AG04450 (cell line): Measurements from ENCODE around the gene PTAR1. TPM values are rescaled to one million over a fixed set of nuclear protein-coding genes. Genes with fewer than 3 reads are reported as not detected.

Experiments
- CTCF ChIA-PET: fragments of 300-600, 350-600 bp; formaldehyde crosslinking; extraction: SDS; loops from one replicate; lab custom pipeline; 2022; ENCODE audit warnings: antibody characterized with exemption, inconsistent platforms; lab: Charles Lee
- POLR2A ChIA-PET: fragments of 350-600 bp; formaldehyde crosslinking; extraction: SDS; loops from one replicate; lab custom pipeline; 2021; ENCODE audit warnings: antibody characterized with exemption, inconsistent platforms; lab: Yijun Ruan, JAX
- DNase-seq: peaks from one replicate; pipeline ENCODE4 v3.0.0-alpha.2; 2011; ENCODE audit warnings: low read depth, low spot score
- H3K27ac ChIP-seq: one replicate; pipeline ENCODE4 v1.5.1; 2012; ENCODE audit warnings: low read depth, low read length, control low read depth
- H3K27me3 ChIP-seq: one replicate; pipeline ENCODE4 v1.6.0; 2012; ENCODE audit warnings: low read length; ENCODE audit not compliant: control insufficient read depth, insufficient read depth
- H3K4me3 ChIP-seq: 2 replicates; pipeline ENCODE4 v1.5.1; 2011; ENCODE audit warnings: mild to moderate bottlenecking, low read depth, low read length, control low read depth
- H3K9me3 ChIP-seq: 2 replicates; pipeline ENCODE4 v1.5.1; 2012; ENCODE audit warnings: low read length; ENCODE audit not compliant: control insufficient read depth, insufficient read depth
- CTCF ChIP-seq: IDR thresholded peaks from 2 replicates; pipeline ENCODE4 v1.5.1; 2011; ENCODE audit warnings: low read depth, low read length, control low read depth, inconsistent platforms
- polyA plus RNA-seq: library from polyadenylated mRNA; depleted of rRNA; stranded (reverse); fragments of >200 nt; gene quantifications from 2 replicates; pipeline ENCODE4 v1.2.3, GENCODE V29; 2011

PTAR1 gene
- polyA plus RNA-seq, 1 experiment: 23.9 TPM

GRCh38 chr9:69715096-69715495 lies 44.7 kb downstream of the PTAR1 start:
- no peak overlapping the region for H3K4me3 ChIP-seq
- no peaks in the 10 kb centered on the region for H3K9me3 ChIP-seq
- TF ChIP-seq CTCF: no peak
- POLR2A ChIA-PET: no interaction called here
- H3K27me3 ChIP-seq: no peaks in the 10 kb centered on the region
- CTCF ChIA-PET: interaction anchor here (0.5 to 1.5 kb wide), 3 partner anchors 31 to 555 kb away, joined by 3 to 6 read pairs (median 5); no protein-coding TSS in a partner anchor
- H3K27ac ChIP-seq: no peak overlapping the region
- no peak for DNase-seq

GRCh38 chr9:69697475-69697874 lies 62.3 kb downstream of the PTAR1 start:
- CTCF ChIA-PET: interaction anchor here (1.6 kb wide), 1 partner anchor 24 kb away, joined by 3 read pairs; no protein-coding TSS in a partner anchor
- no peak for DNase-seq
- POLR2A ChIA-PET: no interaction called here
- TF ChIP-seq CTCF: no peak
- Histone ChIP-seq H3K27ac (no peak overlapping the region), H3K9me3 (peaks cover 3% of the 10 kb centered on the region), H3K27me3 (no peaks in the 10 kb centered on the region), H3K4me3 (no peak overlapping the region)

- H3K4me3 ChIP-seq: no peak overlapping the region
- peaks cover 3% of the 10 kb centered on the region for H3K9me3 ChIP-seq
- TF ChIP-seq CTCF: no peak
- no peak for DNase-seq
- POLR2A ChIA-PET: no interaction called here
- CTCF ChIA-PET: no interaction called here
- no peaks in the 10 kb centered on the region for H3K27me3 ChIP-seq
- H3K27ac ChIP-seq: no peak overlapping the region
Measured at GRCh38 chr9:69696802-69697201, 63.0 kb downstream of the PTAR1 start.

GRCh38 chr9:69689991-69690538 lies 69.7 kb downstream of the PTAR1 start:
- H3K9me3 ChIP-seq: no peaks in the 10 kb centered on the region
- H3K27ac ChIP-seq: no peak overlapping the region
- DNase-seq: no peak
- no peak for TF ChIP-seq CTCF
- ChIA-PET CTCF (interaction anchor here (0.9 kb wide), 1 partner anchor 17 kb away, joined by 3 read pairs; no protein-coding TSS in a partner anchor), POLR2A (no interaction called here)
- H3K4me3 ChIP-seq: no peak overlapping the region
- H3K27me3 ChIP-seq: no peaks in the 10 kb centered on the region

GRCh38 chr9:69683927-69684326 lies 75.9 kb downstream of the PTAR1 start:
- no peak overlapping the region for H3K4me3 ChIP-seq
- no peaks in the 10 kb centered on the region for H3K9me3 ChIP-seq
- DNase-seq: no peak
- TF ChIP-seq CTCF: no peak
- CTCF ChIA-PET: interaction anchor here (0.7 kb wide), 1 partner anchor 31 kb away, joined by 3 read pairs; no protein-coding TSS in a partner anchor
- H3K27ac ChIP-seq: no peak overlapping the region
- no peaks in the 10 kb centered on the region for H3K27me3 ChIP-seq
- POLR2A ChIA-PET: no interaction called here
